AG09319 (cell line): ENCODE data around the gene EPB41L2.

Experiments used
- DNase-seq: peaks from one replicate; pipeline ENCODE4 v3.0.0-alpha.2; 2010; ENCODE audit warnings: low read depth; ENCODE audit errors: extremely low read depth
- CTCF ChIP-seq: IDR thresholded peaks from 2 replicates; pipeline ENCODE4 v1.5.1; 2011; ENCODE audit warnings: low read depth, mild to moderate bottlenecking, inconsistent platforms, low read length, moderate library complexity

The EPB41L2 gene

GRCh38 chr6:131036143-131036542, 26.9 kb downstream of the EPB41L2 start:
- no peak for DNase-seq
- TF ChIP-seq CTCF, result no peak

- no peak for DNase-seq
- no peak for TF ChIP-seq CTCF
Measured at GRCh38 chr6:131035582-131035981, 27.5 kb downstream of the EPB41L2 start.

- DNase-seq, result no peak
- TF ChIP-seq CTCF, result no peak
Measured at GRCh38 chr6:131033631-131034030, 29.4 kb downstream of the EPB41L2 start.

DNA sequence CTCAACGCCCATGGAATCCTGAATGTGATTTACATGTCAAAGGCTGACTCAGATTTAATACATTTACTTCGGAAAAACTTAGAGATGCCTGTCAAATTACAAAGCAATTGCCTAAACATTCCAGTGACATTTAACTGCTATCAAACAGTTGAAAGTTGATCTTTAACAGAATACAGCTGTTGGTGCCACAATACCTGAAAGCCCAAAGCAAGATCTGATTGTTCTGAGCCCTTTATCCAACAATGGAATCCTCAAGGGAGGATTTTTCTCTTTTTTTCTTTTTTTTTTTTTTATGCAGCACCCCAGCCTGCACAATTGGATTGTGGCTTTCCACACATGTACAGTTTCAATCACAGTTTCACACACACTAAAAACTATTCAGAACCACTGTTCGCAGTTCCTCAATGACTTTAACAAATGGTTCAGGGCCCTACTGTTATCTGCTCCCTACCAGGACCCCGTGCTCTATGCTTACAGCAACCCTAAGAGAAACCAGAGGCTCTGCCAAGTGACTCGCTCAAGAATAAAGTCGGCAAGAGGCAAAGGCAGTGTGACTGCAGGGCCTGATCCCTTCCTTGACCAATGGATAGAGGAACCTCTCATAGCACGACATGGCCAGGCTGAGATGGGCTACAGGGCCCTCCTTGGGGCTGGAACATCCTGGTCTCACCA, 33.3 kb downstream of the EPB41L2 start:
- TF ChIP-seq CTCF, result no peak
- DNase-seq, result no peak

GRCh38 chr6:131027326-131027725, 35.7 kb downstream of the EPB41L2 start:
- TF ChIP-seq CTCF, result no peak
- no peak for DNase-seq

GRCh38 chr6:131026243-131026642, 36.8 kb downstream of the EPB41L2 start:
- TF ChIP-seq CTCF, result no peak
- DNase-seq, result no peak

- no peak for TF ChIP-seq CTCF
- no peak for DNase-seq
Measured at GRCh38 chr6:131024565-131024964, 38.5 kb downstream of the EPB41L2 start.
